Pons (tissue), 1 donor: ENCODE results near the gene GH1.

Experiments used
- DNase-seq: peaks from one replicate; pipeline ENCODE4 v3.0.0-alpha.2; 2016; ENCODE audit warnings: low spot score

The GH1 gene

DNA sequence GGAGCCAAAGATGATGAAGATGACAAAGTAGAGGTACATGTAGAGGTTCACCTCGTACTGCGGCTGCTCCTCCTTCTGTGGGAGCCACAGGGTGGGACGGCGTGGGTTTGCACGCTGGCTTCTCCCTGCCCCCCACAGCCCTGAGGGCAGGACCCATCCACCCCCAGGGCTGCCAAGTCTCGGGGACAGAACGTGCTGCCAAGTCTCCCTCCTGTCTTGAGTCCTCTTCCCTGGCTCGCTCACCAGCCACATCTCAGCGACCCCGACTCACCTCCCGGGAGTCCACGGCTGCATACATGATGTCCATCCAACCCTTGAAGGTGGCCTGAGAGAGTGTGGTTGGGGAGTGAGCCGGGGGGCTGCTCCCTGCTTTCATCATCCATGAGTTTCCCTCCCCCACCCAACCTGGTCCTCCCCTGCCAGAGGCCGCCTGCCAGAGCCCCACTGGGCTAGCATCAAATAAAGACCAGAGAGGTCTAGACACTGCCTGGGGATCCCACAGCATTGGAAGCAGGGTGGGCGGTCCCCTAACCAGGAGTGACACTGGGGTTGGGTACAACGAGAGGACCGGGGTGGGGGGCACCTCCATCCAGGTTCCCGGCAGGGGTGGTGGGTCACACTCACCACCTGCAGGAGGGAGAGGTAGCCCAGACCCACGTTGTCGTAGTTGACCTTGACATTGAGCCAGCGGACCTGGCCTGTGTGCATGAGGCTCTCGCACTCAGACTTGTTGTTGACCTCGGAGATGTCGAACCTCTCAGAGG is 26.3 kb upstream of the GH1 start:
- DNase-seq: no peak

GRCh38 chr17:63943745-63944144 is 25.1 kb upstream of the GH1 start:
- no peak for DNase-seq

DNA sequence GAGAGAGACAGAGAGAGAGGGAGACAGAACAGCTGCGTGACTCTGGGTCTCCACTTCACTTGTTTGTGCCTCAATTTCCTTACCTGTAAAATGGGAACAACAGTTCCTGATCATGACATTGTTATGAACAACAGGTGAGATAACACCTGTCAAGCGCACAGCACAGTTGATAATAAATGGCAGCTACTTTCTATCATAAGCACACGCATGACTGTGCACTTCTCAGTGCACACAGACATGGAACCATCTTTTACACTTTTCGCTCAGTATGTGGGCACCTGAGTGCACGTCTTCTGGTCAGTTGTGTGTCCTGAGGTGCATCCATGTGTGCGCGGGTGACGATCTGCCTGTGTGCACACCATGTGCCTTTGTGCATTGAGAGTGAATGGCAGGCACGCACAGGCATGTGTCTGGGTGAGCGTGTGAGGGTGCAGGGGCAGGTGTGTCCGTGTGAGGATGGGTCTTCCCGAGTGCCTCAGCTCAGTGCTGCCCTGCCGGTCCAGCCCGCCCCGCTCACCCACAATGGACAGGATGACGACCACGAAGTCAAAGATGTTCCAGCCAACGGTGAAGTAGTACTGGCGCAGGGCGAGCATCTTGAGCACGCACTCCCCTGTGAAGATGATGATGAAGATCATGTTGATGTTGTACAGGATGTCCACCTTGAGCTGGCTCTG is 23.8 kb upstream of the GH1 start:
- no peak for DNase-seq

DNA sequence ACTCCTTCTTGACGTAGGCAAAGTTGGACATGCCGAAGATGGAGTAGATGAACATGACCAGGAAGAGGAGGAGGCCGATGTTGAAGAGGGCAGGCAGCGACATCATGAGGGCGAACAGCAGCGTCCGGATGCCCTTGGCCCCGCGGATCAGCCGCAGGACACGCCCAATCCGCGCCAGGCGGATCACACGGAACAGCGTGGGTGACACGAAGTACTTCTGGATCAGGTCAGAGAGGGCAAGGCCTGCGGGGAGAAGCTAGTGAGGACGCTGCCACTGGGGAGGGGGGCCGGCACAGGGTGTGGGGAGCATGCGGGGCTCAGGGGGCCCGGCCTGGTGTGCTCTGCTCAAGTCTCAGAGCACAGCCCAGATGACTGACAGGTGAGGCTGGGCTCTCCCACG is 23.1 kb upstream of the GH1 start:
- no peak for DNase-seq

DNA sequence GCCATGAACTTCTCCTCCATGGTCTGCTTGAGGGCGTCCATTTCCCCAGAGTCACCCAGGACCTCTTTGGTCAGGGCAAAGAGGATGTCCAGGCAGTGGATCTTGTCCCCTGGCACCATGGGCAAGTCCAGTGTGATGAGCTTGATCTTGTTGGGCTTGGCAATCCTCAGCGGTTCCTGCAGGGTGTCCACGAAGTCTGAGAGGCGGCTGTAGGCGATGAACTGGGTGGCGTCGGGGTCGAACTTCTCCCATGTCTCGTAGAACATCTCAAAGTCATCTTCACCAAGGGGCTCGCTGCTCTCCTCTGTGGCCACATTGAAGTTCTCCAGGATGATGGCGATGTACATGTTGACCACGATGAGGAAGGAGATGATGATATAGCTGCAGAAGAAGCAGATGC is 22.5 kb upstream of the GH1 start:
- DNase-seq: no peak

- no peak for DNase-seq
Observed at GRCh38 chr17:63940584-63940983, 21.9 kb upstream of the GH1 start.

DNA sequence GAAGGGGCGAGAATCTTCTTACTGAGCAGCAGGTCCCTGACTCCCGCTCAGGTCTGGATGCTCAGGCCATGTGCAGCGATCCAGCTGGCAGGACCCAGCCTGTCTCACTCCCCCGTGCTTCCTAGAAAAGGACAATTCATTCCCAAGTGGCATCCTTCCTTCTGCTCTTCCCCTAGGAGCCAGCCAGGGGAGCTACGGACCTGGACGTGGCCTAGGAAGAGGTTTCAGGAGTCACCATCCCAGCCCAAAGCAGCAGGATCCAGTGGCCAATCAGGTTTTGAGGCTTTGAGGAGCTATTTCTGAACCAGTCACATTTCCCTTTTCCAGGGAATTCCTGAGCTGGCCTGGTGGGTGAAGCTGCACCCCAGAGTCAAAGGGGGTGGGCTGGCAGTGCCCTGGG is 21.2 kb upstream of the GH1 start:
- no peak for DNase-seq

- DNase-seq: no peak
Observed at GRCh38 chr17:63939401-63939800, 20.8 kb upstream of the GH1 start.

DNA sequence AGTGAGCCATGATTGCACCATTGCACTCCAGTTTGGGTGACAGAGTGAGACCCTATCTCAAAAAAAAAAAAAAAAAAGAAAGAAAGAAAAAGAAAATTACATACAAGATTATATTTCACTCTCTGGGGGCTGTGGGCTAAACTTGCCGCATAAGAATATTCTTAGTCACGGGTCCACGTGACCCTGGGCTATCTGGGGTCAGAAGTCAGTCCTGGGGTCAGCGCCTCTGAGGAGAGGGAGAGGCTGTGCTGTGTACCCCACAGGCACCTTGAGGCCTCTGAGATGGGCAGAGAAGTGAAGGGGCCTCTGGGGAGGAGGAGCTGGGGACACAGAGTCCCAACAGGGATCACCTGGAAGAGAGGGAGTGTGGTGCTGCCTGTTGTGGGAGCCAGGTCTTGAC is 19.3 kb upstream of the GH1 start:
- no peak for DNase-seq

DNA sequence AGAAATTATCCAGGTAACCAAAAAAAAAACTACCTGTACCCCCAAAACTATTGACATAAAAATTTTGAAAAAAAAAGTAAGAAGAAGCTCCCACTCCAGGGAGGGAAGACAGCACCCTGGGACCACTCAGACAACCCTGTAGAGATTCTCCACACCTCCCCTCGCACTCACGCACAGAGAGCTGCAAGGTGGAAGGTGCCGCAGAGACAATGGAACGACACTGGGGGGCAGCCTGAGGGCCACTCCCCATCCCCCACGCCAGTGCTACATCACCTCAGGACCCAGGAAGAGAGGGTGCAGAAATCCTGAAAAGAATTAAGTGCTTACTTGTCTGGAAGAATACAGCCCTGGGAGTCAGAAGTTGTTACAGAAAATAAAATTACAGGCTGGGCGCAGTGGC is 18.7 kb upstream of the GH1 start:
- no peak for DNase-seq

DNA sequence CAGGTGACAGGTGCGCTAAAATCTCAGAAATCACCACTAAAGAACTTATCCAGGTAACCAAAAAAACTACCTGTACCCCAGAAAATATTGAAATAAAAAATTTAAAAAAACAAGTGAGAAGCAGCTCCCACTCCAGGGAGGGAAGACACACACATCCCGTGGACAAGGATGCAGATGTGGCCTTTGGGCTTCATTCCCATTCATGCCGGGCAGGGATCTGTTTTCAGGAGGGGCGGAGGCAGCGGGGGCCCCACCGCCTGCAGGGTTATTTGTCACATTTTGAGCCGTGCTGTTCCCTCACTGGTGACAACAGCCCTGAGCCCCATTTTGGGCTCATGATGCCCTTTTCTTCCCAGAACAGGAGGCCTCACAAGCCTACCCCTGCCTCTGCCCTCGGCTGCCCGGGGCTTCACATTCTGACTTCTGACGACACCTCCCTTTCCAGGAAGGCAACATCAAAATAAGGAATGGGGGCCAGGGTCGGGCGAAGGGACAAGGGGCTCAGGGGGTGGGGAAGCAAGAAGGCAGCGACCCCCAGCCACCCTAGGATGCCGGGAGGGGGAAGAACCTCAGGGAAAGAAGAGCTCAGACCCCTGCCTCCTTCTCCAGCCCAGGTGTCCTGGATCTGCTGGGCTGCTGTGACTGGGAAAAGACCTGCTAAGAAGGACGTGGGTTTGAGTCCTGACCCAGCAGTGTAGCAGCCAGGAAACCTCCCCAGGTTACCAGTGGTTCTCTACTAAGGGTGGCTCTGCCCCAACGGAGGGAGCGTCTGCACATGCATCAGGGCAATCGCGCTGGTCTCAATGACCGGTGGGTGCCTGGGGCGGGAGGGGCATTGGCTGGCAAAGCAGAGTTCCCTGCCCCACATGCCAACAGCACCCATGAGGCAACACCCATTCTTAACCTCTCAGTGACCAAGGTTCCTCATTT is 15.8 kb upstream of the GH1 start:
- no peak for DNase-seq

DNA sequence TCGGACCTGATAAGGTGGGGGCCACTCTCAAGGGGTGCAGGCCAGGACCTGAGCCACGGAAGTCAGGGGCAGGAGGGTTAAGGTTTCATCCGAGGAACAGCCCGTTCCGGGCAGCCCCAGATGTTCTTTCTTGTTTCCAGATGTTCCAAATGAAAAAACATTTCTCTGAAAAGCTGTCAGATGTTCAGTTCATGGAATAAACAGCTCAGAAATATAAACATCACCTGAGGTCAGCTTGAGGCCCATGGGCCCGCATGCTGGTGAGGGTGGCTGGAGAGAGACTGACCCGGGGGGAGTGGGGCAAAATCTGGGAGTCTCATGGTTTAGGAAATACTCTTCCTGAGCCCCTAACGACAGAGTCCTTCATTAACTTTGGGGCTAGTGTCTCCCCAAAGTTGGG is 15.0 kb upstream of the GH1 start:
- no peak for DNase-seq

DNA sequence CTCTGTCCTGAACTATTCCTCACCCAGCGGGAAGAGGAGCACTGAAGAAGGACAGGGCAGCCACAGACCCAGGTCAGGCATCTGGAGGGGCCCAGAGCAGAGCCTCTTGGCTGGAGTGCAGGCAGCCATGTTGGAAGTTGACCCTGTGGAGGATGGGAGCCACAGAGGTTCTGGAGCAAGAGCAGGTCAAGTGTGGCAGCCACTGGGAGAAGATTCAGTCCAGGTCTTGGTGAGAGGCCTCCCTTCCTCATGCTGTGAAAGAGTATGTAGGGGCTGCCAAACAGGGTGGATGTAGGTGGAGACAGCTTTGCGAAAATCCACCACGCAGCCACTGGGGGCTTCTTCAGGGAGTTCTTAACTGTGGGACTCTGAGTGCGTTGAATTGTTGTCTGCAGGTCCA is 14.1 kb upstream of the GH1 start:
- DNase-seq: no peak

DNA sequence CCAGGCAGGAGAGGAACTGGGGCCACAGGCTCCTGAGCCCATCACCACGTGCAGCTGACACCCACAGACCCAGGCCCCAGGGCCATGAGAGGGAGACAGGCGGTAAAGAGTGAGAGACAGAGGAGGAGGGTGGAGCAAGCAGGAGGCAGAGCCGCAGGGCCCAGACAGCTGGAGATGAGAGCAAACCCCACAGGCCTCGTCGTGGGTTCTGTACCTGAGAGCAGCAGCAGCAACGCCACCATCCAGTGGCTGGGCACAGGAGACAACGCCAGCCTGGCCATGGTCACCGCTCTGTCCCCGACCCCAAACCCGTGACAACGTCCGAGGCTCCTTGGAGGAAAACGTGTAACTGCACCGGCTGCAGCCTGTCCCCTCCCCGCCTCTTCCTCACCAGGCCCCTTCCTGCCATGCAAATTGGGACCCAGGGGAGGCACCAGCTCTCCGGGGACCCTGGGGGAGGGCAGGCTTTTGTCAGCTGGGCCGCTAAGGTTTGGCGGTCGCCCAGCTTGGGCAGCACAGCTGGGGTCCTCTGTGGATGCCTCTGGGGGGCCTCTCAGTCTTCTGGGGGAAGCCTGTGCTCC is 13.4 kb upstream of the GH1 start, which contains the start of gene CD79B:
Gene CD79B (minus strand): TSS at position 351 of the 581 bp plus-strand sequence. CDS start 70 bp downstream, at position 281.
- no peak for DNase-seq

- no peak for DNase-seq
Observed at GRCh38 chr17:63930951-63931575, 12.4 kb upstream of the GH1 start.

- no peak for DNase-seq
Observed at GRCh38 chr17:63929860-63930766, 11.5 kb upstream of the GH1 start.

- no peak for DNase-seq
Observed at GRCh38 chr17:63928966-63929695, 10.5 kb upstream of the GH1 start.

DNA sequence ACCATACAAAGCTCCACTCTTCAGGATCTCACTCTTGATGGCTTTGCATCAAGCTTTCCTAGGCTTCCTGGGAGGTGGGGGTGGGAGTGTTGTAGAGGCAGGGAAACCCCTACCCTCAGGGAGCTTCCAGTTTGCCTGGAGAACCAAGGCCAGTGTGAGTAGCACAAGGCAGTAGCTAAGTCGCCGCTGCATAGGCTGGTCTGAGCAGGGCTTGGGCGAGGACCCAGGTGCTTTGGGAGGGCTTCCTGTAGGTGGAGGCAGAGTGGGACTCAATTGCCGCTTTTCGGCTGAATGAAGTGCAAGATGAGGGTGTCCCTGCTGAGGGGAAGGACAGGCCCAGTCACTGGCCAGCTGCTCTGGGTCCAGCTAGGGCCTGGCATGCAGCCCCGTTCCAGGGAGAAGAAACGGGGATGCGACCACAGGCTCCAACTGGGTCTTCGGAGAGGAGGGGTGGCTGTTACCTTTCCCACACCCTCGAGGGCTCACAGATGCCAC is 9.6 kb upstream of the GH1 start:
- no peak for DNase-seq

DNA sequence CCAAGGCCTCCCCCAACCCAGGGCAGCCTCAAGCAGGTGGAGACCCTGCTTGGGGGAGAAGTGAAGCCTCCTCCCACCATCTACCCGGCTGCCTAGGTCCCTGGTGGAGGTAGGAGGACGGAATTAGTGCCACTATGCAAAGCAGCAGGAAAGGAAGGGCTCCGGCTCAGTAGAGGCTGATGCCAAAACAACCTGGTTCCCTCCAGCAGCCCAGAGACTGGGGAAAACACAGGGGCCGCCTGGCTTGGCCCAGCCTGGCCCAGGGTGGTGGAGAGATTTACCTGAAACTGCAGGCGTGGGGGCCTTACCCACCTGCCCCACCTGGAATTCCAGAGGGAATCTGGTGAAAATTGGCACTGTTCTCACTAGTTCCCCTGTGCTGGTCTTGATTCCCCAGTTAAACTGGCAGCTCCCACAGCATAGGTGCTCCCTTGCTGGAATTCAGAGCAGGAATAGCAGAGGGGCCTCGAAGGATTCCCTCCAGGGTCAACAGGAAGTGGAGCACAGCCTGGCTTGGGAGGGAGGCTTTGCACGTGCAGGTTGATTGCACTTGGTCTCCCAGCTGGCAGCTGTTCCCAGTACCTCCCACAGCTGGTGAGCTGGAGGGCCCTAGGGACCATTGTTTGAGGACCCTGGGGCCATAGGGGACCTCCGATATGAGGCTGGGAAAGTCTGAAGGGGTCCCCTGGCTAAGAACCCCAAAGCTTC is 9.0 kb upstream of the GH1 start:
- DNase-seq: no peak
